GM21367 (cell line): ENCODE data around the gene LTN1.
"Not testable (repeated sequence)": the region's sequence is repeated elsewhere in the genome, so short reads cannot be mapped to it uniquely, and the experiment has no call there.

Experiments
- ATAC-seq: cut with Tn5 transposase; IDR thresholded peaks from one replicate; pipeline ENCODE4 v1.9.1; 2021; ENCODE audit not compliant: unreplicated experiment

The LTN1 gene

DNA sequence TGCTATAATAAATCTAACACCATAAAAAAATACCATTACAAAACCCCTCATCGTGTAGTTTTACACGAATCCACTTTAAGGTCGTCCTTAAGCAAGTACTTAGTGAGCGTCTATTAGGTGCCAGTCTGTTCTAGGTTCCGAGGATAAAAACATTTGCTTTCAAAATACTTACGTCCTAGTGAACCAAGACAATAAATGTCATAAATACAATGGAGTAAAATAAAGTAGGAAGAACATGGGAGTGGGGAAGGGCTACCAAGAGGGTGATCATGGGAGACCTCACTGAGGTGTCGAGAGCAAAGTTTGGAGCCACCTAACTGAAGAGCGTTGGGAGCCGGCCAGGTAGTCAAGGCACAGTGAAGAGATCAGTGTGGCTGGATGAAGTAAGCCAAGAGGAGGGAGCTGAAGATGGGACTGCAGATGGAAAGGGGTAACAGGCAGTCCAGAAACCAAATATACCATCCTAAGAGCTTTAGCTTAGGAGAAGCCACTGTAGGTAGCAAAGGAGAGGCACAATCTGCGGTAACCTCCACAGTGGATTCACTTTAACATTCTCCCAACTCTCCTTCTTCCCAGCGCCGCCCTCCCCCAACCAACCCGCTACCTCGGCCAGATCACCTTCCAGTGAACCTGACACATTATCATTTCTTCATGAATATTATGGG, 684 bp downstream of the LTN1 start:
- no peak for ATAC-seq

DNA sequence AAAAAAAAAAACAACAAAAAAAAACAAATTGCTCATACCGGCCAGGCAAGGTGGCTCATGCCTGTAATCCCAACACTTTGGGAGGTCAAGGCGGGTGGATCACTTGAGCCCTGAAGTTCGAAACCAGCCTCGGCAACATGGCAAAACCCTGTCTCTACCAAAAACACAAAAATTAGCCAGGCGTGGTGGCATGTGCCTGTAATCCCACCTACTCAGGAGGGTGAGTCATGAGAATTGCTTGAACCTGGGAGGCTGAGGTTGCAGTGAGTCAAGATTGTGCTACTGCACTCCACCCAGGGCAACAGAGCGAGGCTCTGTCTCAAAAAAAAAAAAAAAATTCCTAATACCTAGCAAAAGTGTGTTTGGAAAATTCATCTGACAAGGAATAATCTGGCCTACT, 4.5 kb downstream of the LTN1 start:
- ATAC-seq = not testable (repeated sequence)

DNA sequence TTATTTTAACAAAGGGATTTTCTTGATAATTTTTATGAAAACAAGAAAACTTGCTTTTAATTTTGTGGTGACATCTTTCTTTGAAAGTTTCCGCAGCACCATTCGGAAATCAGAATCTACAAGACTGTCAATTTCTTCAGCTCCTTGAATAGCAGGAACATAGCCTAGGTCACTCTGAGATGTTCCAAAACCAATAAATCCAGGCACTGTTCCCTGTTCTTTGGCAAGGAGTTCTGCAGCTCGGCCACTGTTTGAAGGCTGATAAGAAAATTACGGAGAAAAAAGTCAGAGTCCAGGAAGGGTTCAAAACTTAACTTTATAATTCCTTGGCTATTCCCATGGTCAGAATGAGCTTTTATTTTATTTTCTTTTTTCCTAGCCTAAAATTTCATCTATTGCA, 6.0 kb downstream of the LTN1 start:
- ATAC-seq = no peak

DNA sequence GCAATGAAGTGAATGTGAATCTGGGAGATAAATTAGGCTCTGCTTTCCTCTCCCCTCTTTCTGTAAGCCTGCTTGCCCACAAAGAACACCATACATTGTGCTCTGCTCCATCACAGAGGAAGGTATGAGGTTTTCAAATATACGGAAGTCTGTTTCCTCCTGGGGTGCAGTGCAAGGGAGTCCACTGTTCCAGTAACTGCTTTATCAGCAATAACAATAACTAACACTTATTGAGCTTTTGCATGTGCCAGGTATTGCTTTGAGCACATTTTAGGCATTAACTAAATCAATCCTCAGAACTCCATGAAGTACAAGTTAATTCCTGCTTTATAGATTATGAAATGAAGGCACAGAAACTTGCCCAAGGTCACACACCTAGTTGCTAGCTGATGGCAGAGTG, 10.0 kb downstream of the LTN1 start:
- ATAC-seq = no peak

DNA sequence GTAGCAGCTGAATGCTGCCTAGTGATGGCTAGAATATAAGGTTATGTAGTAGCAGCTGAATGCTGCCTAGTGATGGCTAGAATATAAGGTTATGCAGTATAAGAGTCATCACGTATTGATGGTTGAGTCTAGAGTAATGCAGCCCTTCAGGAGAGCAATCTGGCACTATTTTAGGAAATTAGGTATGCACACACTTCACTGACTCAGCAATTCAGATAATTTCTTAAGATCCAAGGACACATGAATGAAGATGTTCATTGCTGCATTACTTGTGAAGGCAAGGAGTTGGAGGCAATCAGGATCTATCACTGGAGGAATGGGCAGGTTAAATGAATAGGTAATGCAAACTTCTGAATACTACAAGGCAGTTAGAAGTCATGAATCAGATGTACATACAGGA, 13.6 kb downstream of the LTN1 start:
- no peak for ATAC-seq

DNA sequence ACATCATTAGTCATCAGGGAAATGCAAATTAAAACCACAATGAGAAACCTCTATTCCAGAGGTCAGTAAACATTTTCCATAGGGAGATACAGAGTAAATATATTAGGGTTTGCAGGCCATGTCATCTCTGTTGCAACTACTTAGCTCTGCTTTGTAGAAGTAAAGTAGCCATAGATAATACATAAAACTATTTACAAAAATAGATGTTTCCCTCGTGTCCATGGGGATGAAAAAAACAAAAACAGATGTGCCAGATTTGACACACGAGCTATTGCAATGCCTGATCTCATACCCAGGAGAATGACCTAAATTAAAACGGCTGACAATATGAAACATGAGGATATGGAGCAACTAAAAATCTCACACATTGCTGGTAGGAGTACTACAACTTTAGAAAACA, 17.3 kb downstream of the LTN1 start:
- ATAC-seq = no peak

DNA sequence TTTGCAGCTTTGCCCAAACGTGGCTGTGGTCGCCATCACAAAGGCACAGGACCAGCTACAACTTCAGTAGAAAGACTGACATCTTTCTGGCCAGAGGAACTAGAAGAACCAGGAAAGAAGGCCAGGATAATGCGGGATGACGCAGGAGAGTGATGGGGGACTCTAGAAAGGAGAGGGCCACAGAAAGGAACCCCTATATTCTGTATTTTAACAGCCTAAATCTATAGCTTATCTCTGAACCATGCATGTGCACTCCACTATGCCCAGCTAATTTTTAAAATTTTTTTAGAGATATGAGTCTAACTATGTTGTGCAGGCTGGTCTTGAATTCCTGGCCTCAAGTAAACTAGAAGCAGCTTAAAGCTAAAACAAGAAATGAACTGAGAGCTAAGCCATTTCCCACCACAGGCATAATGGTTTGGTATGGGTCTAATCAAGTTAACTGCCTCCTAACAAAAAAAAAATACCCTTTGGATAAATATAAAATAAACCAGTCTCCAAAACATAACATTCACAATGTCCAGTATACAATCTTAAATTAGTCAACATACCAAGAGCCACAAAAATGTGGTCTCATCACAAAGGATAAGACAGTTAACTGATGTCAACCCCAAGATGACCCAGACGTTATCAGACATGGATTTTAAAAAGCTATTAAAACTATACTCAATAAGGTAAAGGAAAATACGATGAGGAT, 18.0 kb downstream of the LTN1 start:
- ATAC-seq = no peak

DNA sequence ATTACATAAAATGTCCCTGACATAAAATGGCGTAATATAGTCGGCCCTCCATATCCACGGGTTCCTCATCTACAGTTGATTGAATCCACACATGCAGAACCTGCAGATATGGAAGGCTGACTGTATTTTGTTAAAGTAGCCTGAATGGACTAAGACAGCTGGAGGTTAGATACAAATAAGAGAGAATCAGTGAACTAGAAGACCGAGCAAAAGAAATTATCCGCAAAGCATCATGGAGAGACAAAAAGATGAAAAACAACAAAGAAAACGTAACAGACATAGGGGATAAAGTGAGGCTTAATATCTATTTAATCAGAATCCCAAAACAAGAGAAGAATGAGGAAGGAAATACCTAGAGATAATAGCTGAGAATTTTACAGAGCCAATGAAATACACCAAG, 20.3 kb downstream of the LTN1 start:
- no peak for ATAC-seq

DNA sequence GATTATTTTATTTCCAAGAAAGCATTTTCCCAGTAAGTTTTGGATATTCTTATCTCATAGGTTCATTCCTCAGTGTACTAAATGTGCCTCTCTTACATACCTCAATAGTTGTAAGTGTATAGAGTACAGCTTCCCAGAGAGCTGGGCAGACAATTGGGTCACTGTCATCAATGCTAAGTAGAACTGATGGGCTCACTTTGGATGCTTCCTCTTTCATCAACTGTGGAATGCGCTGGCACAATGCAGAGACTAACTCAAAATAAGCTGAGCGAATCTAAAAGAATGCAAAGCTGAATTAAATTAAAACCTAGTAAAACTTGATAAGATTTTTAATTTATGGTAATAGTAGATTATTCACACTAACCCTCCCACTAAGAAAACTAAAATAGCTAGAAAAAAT, 21.5 kb downstream of the LTN1 start:
- no peak for ATAC-seq

DNA sequence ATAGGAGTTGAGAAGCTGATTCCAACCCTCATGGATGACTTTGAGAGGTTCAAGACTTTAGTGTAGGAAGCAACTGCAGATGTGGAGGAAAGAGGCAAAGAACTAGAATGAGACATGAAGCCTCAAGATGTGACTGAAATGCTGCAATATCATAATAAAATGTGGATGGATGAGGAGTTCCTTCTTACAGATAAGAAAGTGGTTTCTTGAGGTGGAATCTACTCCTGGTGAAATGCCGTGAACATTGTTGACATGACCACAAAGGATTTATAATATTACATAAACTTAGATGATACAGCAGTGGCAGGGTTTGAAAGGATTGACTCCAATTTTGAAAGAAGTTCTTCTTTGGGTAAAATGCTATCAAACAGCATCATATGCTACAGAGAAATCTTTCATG, 28.8 kb downstream of the LTN1 start:
- ATAC-seq = no peak

DNA sequence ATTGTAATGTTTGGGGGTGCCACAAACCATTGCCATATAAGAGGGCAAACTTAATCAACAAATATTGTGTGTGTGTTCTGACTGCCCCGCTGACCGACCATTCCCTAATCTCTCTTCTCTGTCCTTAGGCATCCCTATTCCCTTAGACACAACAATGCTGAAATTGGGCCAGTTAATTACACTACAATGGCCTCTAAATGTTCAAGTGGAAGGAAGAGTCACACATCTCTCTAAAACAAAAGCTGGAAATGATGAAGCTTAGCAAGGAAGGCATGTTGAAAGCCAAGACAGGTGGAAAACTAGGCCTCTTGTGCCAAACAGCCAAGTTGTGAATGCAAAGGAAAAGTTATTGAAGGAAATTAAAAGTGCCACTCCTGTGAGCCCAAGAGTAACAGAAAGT, 30.2 kb downstream of the LTN1 start:
- no peak for ATAC-seq

DNA sequence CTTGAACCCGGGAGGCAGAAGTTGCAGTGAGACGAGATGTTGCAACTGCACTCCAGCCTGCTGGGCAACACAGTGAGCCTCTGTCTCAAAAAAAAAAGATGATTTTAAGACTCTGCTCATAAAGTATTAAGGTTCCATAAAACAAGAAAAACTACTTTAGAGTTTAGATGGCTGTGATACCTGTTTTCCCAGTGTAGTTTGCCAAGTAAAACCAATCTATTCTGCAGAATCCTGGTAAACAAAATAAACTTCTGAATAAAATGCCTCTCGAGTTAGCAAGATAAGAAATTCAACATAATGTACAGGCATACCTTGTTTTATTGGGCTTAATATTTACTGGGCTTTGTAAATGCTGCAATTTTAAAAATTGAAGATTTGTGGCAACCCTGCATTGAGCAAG, 30.8 kb downstream of the LTN1 start:
- no peak for ATAC-seq

DNA sequence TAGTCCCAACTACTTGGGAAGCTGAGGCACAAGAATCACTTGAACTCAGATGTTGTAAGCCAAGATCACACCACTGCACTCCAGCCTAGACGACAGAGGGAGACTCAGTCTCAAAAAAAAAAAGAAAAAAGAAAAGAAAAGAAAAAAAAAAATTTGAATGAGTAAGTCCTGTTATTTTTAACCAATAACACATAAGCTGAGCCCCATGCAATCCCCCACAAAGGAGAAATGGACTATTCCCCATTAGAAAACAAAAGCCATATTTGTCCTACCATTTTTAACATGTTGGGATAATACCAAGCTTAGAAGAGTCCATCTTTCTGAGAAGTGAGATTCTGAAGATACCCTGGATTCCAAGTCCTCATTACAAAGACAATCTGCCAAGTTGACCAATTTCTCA, 32.4 kb downstream of the LTN1 start:
- ATAC-seq = no peak

DNA sequence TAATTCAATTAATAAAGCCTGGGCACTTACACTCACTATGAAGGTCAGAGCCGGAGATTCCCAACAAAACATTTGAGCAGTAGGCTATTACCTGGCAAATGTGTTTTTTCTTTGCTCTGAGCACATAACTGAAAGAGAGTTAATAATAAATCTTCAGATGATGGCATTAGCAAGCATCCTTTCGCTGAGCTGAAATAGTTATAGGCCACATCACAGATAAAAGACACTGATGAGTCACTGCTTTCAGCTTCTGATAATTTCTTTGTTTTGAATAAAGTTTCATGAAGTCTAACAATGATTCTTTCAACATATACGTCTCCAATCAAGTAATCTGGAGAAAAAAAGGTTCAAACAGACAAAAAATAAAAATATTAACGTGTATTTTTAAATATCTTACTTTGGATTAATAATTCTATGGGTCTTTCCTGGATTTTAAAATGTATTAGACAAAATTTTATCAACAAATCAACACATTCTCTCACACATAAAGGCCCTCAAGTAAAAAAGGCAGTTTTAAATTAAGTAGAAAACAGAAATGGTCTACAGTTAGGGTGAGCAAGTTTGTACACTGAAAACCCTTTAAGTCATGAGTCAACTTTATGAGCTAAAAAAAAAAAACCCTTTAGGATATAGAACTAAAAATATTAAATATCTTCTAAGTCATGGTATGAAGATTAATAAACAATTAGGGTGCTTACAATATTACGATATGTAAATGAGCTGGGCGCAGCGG, 33.1 kb downstream of the LTN1 start:
- no peak for ATAC-seq

DNA sequence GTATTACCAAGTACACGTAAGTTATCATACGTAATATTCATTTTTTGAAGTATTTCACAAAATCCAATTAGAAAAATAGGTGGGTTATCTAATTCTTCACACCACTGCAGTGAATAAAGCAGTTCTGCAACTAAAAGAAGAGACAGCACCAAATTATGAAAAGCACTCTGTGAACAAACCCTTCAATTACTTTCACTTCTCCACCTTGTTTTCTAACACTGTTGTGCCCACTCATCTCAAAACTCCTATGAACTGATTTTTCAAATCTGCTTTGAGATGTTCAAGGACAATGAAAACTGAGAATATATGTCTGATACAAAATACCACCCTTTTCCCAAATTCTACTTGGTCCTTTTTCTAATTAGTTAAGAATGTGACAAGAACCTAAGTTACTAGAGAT, 39.4 kb downstream of the LTN1 start:
- peak; percentile 79 for ATAC-seq

DNA sequence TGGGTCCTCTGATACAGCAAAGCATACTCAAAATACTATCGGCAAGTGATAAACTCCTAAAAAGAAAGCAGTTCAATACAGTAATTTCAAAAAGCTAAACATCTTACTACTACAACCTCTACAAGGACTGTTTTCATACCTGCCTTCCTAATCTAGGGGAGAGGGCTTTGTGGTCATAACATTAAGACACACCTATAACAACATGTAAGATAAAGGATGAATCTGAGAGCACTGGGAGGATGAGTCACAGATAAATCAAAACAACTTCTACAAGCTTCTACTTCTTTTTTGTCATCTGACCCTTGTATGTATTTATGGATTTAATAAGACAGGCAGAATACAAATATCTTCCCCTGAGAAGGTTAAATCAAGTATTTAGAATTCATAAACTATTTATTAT, 40.0 kb downstream of the LTN1 start:
- no peak for ATAC-seq

DNA sequence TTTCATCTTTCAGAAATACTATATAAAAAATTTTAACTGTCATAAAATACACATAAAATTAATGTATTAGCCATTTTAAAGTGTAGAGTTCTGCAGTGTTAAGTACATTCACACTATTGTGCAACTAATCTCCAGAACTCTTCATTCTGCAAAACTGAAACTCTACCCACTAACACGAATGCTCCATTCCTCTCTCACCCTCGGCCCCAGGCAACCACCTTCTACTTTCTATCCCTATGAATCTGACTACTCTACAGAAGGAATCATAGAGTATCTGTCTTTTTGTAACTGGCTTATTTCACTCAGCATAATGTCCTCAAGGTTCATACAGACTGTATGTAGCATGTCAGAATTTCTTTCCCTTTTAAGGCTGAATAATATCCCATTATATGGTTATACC, 43.4 kb downstream of the LTN1 start:
- no peak for ATAC-seq

DNA sequence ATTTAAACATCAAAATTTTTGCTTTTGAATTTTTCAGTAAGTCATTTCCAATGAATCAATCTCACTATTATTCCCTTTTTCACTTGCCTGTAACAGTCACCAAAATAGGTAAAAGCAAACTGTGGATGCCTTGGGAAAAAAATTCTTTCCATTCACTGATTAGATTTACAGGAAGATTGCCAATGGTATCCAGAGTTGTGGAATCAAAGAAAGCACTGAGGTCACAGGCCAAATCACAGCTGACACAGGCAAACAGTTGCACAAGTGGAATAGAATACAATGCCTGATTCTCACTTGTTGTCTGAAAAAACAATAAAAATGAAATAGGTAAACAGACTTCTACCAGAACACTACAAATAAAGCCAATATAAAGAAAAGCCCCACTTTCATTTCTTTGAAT, 48.4 kb downstream of the LTN1 start:
- ATAC-seq = no peak

DNA sequence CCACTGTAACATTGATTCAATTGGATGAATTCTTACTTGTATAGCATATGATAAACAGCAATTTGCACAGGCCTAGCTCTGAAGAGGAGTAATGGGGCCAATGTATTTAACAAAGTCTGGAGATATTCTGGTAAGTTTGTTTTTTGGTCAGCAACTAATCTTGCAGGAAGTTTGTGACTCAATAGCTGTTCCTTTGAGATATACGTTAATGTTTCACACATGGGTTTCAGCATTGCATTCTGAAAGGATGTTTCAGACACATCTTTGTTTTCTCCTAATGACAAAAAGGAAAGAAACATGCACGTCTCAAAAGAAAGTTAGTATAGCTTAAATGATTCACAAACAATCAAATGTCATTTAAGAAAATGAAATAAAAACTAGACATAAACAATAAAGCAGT, 49.0 kb downstream of the LTN1 start:
- no peak for ATAC-seq

DNA sequence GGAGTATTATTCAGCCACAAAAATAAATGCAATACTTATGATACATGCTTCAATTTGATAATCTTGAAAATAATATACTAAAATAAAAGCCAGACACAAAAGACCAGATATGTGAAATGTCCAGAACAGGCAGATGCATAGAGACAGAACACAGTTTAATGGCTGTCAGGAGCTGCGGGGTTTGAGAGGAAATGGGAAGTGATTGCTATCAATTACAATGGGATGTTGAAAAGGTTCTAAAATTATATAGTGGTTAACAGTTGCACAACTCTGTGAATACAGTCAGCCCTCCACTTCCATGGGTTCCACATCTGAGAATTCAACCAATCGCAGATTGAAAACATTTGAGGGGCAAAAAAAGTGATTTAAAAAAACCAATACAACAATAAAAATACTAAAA, 54.0 kb downstream of the LTN1 start:
- ATAC-seq = no peak

DNA sequence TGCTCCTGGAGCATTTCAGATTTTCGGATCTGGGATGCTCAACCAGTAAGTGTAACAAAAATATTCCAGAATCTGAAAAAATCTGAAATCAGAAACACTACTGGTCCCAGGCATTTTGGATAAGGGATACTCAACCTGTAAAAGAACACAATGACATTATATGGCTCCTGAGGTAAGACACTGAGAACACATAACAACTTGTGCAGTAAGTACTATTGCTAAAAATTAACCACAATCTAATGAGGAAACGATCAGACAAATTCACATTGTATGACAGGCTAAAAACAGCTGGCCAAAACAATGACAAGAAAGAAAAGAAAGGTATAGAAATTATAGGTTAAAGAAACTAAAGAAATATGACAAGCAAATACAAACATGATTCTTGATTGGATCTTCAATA, 54.9 kb downstream of the LTN1 start:
- ATAC-seq = no peak

DNA sequence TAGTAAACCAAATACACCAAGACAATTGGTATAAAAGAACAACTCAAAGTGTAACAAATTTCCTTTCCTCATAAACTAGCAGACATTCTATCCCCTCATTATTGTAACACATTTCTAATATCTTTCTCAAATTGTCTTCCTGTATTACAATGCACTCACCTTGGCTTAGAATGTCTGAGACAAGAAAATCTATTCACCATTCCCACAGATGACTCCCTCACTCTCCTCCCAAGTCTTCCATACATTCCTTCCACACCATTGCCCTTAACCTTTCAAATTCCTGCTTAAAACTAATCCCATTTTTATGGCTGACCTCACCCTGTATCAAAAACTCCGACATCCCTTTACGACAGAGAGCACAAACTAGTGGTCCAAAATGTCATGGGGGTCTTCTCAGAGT, 56.0 kb downstream of the LTN1 start:
- no peak for ATAC-seq
